ENCODE measurements around the gene KIF1A.
"Not testable (repeated sequence)": the region's sequence is repeated elsewhere in the genome, so short reads cannot be mapped to it uniquely, and the experiment has no call there.

The KIF1A gene

DNA sequence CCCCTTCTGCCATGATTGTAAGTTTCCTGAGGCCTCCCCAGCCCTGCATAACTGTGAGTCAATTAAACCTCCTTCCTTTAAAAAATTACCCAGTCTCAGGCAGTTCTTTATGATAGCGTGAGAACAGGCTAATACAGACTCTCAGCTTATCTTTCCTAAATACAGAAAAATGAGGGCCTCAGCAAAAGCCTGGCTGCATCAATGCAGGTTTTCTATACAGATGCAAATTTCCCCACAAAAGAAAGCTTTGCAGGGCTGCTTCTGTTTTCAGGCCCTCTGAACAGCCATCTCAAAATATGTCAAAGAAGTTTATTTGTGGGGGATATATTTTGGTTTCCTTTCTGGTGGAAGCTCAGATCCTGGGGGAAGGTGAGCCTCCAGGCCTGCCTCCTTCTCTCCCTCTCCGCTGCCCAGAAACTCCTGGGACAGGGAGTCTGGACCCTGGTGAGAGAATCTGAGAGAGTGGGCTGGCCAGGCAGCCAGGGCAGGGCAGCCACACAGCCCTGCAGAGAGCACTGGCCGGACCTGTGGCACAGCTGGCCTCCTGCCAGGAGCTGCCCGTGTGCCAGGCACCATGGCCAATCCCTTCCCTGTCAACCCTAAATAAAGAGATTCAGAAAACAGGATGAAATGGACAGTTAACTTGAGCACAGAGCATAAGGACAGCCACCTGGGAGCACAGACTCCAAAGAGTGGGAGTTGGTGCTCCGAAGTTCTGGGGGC lies 27.0 kb upstream of the KIF1A start:
- in situ Hi-C loops (cut with MboI; ENCODE audit: low sequenced_read_pairs) = no loop called here

DNA sequence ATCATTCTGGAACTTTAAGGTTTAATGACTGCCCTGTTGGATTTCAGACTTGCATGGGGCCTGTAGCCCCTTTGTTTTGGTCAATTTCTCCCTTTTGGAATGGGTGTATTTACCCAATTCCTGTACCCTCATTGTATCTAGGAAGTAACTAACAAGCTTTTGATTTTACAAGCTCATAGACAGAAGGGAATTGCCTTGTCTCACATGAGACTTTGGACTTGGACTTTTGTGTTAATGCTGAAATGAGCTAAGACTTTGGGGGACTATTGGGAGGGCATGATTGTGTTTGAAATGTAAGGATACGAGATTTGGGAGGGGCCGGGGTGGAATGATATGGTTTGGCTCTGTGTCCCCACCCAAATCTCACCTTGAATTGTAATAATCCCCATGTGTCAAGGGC lies 26.3 kb upstream of the KIF1A start:
- in situ Hi-C loops (cut with MboI; ENCODE audit: low sequenced_read_pairs) = not testable (repeated sequence)

DNA sequence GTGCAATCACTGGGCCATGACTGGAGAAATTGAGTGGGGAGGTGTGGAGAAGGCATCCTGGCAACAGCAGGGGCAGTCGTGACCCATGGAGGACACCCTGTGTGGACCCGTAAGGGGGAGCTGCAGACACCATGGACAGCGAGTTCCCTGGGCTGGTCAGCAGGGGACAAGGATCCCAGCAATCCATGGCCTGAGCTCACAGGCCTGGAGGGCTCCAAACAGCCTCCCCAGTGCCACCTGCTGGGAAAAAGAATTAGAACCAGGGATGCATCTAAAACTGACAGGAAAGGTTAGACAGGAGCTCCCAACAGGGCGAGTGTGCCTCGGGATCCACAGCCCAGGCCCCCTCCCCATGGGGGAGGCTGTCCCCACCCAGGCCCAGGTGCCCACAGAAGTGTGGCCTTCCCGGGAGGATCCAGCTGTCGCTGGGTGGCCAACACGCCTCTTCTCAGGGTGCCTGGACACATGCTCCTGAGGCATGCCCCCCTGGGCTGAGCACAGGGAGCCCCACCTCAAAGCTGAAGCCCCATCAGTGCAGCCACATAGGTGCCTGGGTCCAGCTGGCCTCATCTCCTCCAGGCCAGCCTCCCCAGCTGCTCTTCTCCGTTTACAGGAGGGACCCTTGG lies 20.5 kb upstream of the KIF1A start:
- in situ Hi-C loops (cut with MboI; ENCODE audit: low sequenced_read_pairs) = no loop called here

DNA sequence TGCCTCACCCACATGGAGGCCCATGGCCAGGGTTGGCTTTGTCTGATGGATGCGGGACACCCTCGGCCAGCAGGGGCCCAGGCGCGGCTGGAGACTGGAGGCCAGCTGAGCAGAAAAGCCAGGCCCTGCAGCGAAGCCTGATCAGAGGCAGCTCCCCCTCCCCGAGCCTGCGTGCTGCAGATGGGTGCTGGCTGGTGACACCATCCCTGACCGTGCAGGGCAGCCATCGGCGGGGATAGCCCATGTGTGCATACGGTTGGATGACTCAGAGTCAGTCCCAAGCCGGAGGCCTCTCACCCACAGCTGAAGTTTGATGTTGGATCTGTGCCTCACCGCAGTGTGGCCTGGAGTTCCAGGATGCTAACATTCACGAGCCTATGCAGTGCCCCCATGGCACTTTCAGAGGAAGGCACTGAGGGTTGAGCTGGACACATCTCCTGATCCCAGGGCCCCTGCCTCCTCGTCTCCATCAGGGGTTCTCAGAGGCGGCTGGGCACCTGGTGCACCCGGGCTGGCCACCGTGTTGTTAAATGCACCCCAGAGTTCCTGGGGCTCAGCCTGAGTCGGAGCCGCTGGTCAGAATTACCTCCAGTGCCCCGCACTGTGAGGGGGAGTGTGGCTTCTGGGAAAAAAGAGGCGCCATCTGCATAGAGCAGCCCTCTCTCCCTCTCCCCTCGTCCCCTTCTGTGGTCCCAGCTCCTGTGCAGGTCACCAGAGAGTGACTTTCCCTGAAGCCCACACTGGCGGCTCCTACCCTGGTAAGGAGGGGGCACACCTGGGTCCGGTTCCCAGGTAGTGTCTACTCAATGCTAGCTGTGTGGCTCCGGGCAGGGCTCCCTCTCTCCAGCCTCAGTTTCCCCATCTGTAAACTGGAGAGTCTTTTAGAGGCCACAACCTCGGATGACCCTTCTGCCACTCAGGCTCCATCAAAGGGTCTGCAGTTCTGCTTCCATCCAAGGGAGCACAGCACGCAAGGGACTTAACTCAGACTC lies 19.4 kb upstream of the KIF1A start:
- in situ Hi-C loops (cut with MboI; ENCODE audit: low sequenced_read_pairs) = no loop called here

DNA sequence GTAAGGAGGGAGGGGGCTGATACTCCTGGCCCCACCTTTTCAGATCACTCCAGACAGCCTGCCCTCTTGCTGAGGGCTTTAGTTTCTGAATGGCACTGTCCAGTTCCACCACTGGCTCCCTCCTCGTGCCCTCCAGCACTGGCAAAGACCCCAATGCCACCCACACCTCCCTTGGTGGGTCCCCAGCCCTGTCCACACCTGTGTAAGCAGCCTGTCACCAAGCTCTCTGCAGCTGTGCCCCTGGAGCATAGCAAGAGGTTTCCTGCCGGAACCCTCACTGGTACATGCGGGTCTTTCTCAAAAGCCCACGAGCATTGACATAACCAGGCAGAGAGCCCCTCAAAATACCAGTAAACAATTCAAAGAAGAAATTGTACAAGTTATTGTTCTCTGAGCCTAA lies 17.6 kb upstream of the KIF1A start:
- in situ Hi-C loops (cut with MboI; ENCODE audit: low sequenced_read_pairs) = no loop called here

DNA sequence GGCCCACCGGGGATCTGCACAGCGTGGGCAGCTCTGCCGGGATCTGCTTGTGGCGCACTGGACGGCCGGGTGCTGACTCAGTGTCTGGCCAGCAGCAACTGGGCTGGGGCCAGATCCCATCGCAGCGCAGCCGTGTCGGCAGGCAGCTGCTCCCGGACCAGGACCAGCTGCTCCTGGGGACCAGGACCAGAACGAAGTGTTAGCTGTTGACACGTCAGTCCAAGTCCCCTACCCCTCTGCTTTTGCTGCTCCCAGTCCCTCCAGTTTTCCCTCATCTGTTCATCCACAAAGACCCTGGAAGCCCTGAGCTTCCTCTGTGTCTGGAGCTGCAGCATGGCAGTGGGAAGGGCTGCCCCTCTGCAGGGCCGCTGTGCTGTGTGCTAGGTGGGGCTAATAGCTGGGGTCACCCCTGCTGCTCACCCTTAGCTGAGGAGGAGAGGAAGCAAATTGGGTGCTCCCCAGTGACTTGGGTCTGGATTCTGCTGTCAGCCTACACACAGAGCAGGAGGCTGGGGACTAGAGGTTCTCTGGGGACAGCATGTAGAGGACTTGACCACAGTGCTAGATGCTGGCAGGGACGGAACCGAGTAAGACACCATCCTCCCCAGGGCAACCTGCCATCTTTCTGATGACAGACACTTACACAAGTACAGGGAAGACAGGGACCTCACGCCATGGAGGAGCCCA lies 16.9 kb upstream of the KIF1A start:
- in situ Hi-C loops (cut with MboI; ENCODE audit: low sequenced_read_pairs) = no loop called here

DNA sequence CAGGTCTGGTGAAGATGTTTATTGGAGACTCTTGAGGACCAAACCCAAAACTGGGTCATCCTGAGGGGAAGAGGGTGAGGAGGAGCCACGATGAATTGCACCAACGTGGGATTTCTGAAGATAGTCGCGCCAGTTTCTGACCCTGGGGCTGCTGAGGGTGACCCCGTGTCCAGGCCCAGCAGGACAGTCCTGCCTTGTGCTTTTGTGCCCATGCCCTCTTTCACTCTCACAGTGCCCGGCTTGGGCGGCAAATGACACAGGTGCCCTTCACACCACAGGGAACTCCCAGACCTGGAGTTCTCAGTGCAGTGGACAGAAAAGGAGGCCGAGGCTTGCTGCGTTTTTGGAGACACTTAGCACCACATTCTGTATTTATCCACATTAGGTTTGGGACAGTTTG lies 15.5 kb upstream of the KIF1A start:
- in situ Hi-C loops (cut with MboI; ENCODE audit: low sequenced_read_pairs) = no loop called here

DNA sequence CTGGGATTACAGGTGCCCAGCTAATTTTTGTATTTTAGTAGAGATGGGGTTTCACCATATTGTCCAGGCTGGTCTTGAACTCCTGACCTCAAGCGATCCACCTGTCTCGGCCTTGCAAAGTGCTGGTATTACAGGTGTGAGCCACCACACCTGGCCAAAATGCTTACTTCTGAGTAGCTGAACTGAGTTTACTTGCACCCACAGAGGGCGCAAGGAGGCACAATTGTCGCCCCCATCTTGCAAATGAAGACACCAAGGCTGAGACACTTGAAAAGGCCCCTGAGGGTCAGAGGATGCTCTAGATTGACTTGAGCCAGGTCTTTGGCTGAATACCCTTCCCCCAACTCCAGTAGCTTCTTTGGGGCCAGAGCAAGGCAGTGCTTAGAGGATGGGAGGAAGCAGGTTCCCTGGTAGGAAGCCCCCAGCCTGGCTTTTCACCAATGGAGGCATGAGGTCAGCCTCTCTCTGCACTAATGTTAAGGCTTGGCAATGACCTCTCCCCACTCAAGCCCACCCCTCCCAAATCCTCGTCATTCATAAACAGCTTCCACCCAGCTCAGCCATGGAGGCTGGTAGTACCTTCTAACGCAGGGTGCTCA lies 14.5 kb upstream of the KIF1A start:
- in situ Hi-C loops (cut with MboI; ENCODE audit: low sequenced_read_pairs) = no loop called here

DNA sequence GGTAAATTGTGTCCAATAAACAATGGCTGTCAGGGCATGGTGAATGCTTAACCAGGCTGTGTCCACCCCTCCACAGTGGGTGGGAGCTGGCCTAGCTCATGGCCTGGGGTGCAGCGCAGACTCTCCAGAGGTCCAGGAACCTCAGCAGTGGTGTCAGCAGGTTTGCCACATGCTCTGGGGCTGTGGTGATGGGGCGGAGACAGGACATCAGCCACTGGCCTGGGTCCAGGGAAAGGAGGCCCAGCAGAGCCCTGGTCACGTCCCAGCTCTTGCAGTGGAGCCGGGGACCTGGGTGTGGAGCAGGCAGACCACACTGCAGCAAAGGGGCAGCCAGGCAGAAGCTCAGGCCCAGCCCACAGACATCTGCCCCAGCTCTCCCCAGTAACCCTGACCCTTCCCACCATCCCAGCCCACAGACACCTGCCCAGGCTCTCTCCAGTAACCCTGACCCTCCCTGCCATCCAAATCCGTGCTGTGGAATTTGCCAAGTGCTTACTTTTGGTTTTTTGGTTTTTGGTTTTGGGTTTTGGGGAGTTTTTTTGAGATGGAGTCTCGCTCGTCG lies 13.8 kb upstream of the KIF1A start:
- in situ Hi-C loops (cut with MboI; ENCODE audit: low sequenced_read_pairs) = no loop called here

DNA sequence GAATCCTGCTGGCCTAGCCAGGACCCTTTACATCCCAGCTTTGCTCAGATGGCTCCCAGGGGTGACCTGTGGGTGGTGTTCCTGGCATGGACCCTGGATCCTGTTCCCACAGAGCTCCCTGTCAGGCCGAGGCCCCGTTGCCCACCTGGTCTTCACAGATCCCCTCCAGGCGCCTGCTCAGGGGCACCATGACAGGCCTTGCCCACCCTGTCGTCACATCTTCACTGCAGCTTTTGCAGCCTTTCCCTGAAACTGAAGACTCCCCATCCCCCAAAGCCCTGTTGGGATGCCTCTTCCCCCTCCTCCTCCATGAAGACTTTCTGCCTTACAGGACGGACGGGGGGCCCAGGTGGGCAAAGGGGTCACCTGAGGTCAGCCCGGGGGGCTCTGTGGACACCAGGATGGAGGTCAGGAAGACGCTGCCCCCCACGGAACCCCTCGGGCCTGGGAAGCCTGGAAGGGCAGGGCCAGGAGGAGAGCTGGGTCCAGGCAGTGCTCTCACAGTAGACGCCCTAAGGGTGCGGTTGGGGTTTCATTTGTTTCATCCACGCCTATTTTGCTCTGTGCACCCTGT lies 13.0 kb upstream of the KIF1A start:
- in situ Hi-C loops (cut with MboI; ENCODE audit: low sequenced_read_pairs) = no loop called here

DNA sequence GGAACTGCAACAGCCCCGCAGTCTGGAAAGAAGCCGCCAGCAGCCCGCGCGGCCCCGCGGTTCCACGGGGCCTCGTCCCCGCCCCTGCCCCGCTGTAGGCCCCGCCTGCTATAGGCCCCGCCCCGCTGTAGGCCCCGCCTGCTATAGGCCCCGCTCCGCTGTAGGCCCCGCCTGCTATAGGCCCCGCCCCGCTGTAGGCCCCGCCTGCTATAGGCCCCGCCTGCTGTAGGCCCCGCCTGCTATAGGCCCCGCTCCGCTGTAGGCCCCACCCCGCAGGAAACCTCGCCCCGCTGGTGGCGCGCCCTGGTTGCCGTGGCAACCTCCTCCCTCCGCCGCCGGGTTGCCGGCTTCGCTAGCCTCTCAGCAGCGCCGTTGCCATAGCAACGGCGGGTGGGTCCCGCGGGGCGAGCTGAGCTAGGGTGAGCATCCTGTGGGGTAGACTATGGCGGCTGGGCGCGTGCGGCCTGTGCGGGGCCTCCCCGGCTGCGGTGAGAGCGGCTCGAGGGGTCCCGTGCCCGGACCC lies 12.2 kb upstream of the KIF1A start:
- in situ Hi-C loops (cut with MboI; ENCODE audit: low sequenced_read_pairs) = no loop called here

GRCh38 chr2:240831594-240832204 lies 11.7 kb upstream of the KIF1A start:
- in situ Hi-C loops (cut with MboI; ENCODE audit: low sequenced_read_pairs) = no loop called here

DNA sequence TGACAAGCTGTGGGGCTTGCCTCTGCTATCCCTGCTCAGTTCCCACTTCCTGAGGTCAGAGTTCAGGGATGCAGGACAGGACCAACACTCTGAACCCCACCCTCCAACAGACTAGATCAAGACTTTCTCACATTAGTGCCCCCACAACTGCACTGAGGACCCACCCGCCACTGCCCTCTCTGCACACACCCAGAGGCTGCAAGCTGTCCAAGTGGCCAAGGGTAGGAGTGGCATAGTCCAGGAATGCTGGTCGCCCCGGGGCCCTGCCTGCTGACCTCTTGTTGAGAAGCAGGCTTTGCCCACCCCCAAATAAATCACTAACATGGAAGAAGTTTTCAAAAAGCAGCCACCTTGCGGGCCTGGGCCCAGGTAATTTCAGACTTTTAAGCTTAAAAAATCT lies 5.5 kb upstream of the KIF1A start:
- in situ Hi-C loops (cut with MboI; ENCODE audit: low sequenced_read_pairs) = no loop called here

- in situ Hi-C loops (cut with MboI; ENCODE audit: low sequenced_read_pairs) = no loop called here
Observed at GRCh38 chr2:240823449-240824336, 3.7 kb upstream of the KIF1A start.

DNA sequence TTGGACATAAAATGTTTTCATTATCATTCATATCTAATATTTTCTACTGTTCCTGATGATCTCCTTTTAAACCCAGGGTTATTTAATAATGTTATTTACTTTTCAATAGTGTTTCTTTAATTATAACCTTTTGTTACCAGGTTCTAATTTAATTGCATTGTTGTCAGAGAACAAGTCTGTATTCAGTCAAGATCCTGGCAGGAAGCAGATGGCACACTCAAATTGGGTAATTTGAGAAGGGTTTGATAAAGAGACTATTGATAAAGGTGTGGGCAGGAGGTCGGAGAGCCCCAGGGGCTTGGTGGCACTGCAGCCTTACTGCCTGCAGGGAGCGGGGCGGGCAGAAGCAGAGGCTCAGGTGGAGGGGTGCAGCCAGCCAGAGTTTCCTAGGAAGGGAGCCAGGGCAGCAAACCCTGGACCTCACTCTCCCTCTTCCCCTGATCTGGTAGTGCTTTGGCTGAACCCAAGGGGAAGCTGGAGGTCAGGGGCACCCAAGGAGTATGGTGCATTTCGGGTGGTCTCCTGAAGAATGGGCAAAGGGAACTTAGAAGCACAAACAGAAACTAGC lies 2.3 kb upstream of the KIF1A start:
- in situ Hi-C loops (cut with MboI; ENCODE audit: low sequenced_read_pairs) = no loop called here

- in situ Hi-C loops (cut with MboI; ENCODE audit: low sequenced_read_pairs) = no loop called here
Observed at GRCh38 chr2:240821429-240821778, 1.4 kb upstream of the KIF1A start.

GRCh38 chr2:240820607-240821428 lies 799 bp upstream of the KIF1A start:
- in situ Hi-C loops (cut with MboI; ENCODE audit: low sequenced_read_pairs) = no loop called here

All from hTERT RPE-1 (cell line).